Epithelial cell of proximal tubule (primary cell): ENCODE results near the gene SNRPA. TPM values are rescaled to one million over a fixed set of nuclear protein-coding genes. Genes with fewer than 3 reads are reported as not detected.
A peak's percentile ranks its signal among the peaks of the same experiment; 100 is the strongest.

Experiments used
- DNase-seq: peaks from one replicate; pipeline ENCODE4 v3.0.0-alpha.2; 2011; ENCODE audit warnings: low read depth
- H3K4me3 ChIP-seq: 2 replicates; pipeline ENCODE4 v1.5.1; 2011; ENCODE audit warnings: low read depth, mild to moderate bottlenecking, low read length
- CTCF ChIP-seq: conservative IDR thresholded peaks from 2 replicates; pipeline ENCODE4 v1.5.1; 2012; ENCODE audit warnings: low read depth, mild to moderate bottlenecking, low read length
- total RNA-seq: library from RNA; depleted of rRNA; stranded (reverse); fragments of >200 nt; gene quantifications from 2 replicates; pipeline ENCODE4 v1.2.3, GENCODE V29; 2015

Gene SNRPA
- total RNA-seq, 1 donor from 2014 or later = 169 TPM

GRCh38 chr19:40804783-40805242 lies 53.8 kb downstream of the SNRPA start:
- peak; percentile 31 for TF ChIP-seq CTCF

GRCh38 chr19:40805258-40805868 lies 54.4 kb downstream of the SNRPA start:
- no peak for DNase-seq
- H3K4me3 ChIP-seq = no peak overlapping the region
- TF ChIP-seq CTCF = no peak

More at GRCh38 chr19:40804783-40805242, 53.8 kb downstream of the SNRPA start:
- H3K4me3 ChIP-seq = no peak overlapping the region
- DNase-seq = no peak

- no peak for DNase-seq
- TF ChIP-seq CTCF = peak; percentile 74
- H3K4me3 ChIP-seq = no peak overlapping the region
These were observed 55.6 kb downstream of the SNRPA start for GRCh38 chr19:40806423-40807146.

- peak; percentile 50 for TF ChIP-seq CTCF
- no peak overlapping the region for H3K4me3 ChIP-seq
- DNase-seq = no peak
These were observed 56.4 kb downstream of the SNRPA start for GRCh38 chr19:40807147-40808020.

GRCh38 chr19:40808021-40808325 lies 57.0 kb downstream of the SNRPA start:
- TF ChIP-seq CTCF = no peak
- DNase-seq = no peak
- H3K4me3 ChIP-seq = no peak overlapping the region

GRCh38 chr19:40808497-40808896 lies 57.5 kb downstream of the SNRPA start:
- H3K4me3 ChIP-seq = no peak overlapping the region
- no peak for TF ChIP-seq CTCF

More at GRCh38 chr19:40808497-40808896, 57.5 kb downstream of the SNRPA start:
- no peak for DNase-seq
